Stomach (tissue), 19 donors: ENCODE data around the gene CUL7. TPM values are rescaled to one million over a fixed set of nuclear protein-coding genes. Genes with fewer than 3 reads are reported as not detected.
A peak's percentile ranks its signal among the peaks of the same experiment; 100 is the strongest.

Experiments used
- DNase-seq, 2 donors: peaks; one replicate each; pipeline versions ENCODE4 v3.0.0 to v3.0.0-alpha.2; 2013 to 2019
- H3K27ac ChIP-seq, 5 donors: fragments of 200-600 bp in 4 of 5; sonication (generic) in 4 of 5; one replicate each; pipeline ENCODE4 v1.5.1; 2013 to 2019; ENCODE audit warnings: mild to moderate bottlenecking in 1 of 5, moderate library complexity in 1 of 5
- H3K27me3 ChIP-seq, 3 donors: fragments of 200-600 bp; sonication (generic); one replicate each; pipeline ENCODE4 v1.5.1; 2017 to 2019; ENCODE audit warnings: mixed run types in 1 of 3
- H3K36me3 ChIP-seq, 4 donors: fragments of 200-600 bp; sonication (generic); 1 replicate in 3 of 4; 2 replicates in 1 of 4; pipeline ENCODE4 v1.5.1; 2016 to 2019
- H3K4me1 ChIP-seq, 4 donors: fragments of 200-600 bp; sonication (generic); one replicate each; pipeline ENCODE4 v1.5.1; 2016 to 2019
- H3K4me3 ChIP-seq, 4 donors: fragments of 200-600 bp; sonication (generic) in 3 of 4; one replicate each; pipeline ENCODE4 v1.5.1; 2016 to 2019; ENCODE audit warnings: mild to moderate bottlenecking in 1 of 4
- H3K9me3 ChIP-seq, 4 donors: fragments of 200-600 bp; sonication (generic); one replicate each; pipeline ENCODE4 v1.5.1; 2016 to 2019
- CTCF ChIP-seq, 7 experiments: fragments of 450-650 bp in 4 of 7; fragments of 200-600 bp in 3 of 7; sonication (generic) in 3 of 7; IDR thresholded peaks; one replicate each; pipeline ENCODE4 v1.5.1; 2016 to 2019; ENCODE audit warnings: antibody characterized with exemption in 7 of 7, control low read depth in 2 of 7, mild to moderate bottlenecking in 1 of 7
- EP300 ChIP-seq: sonication (generic); formaldehyde crosslinking; IDR thresholded peaks from one replicate; pipeline ENCODE4 v1.6.1; 2017; ENCODE audit warnings: antibody characterized with exemption
- POLR2A ChIP-seq, 4 donors: fragments of 450-650 bp; IDR thresholded peaks; one replicate each; pipeline ENCODE4 v1.6.1; 2016; ENCODE audit warnings: antibody characterized with exemption in 4 of 4, control low read depth in 2 of 4, mild to moderate bottlenecking in 1 of 4, moderate library complexity in 1 of 4
- POLR2AphosphoS5 ChIP-seq, 3 donors: sonication (generic); formaldehyde crosslinking; IDR thresholded peaks; one replicate each; pipeline ENCODE4 v1.6.1; 2016; ENCODE audit warnings: antibody characterized with exemption in 3 of 3
- WGBS, 5 donors: extraction: QIAGEN DNeasy Blood & Tissue Kit in 3 of 5; methylation state at CpG; one replicate each; pipeline versions ENCODE4 v1.1.5 to v1.1.7; 2013 to 2018; 5-methylcytosine and 5-hydroxymethylcytosine counted together
- intact Hi-C: fragments of 100-400 bp; cut with DNase I; formaldehyde crosslinking; loops from one replicate; pipeline ENCODE4 v1.15.1; 2023; ENCODE audit warnings: low total_unique reads
- long read RNA-seq, 10 donors: transcript quantifications; one replicate each; lab custom pipeline, GENCODE V29; 2026
- polyA plus RNA-seq, 3 donors: library from polyadenylated mRNA; stranded (reverse); fragments of 200-250 nt; gene quantifications; one replicate each; pipeline ENCODE4 v1.2.3, GENCODE V29; 2013
- total RNA-seq, 5 donors: library from RNA; depleted of rRNA; stranded (reverse); fragments of >200 nt; gene quantifications; one replicate each; pipeline versions ENCODE4 v1.1.0 to v1.2.3, GENCODE V29; 2014 to 2016
- donor health status: healthy with polysubstance abuse.
- donor health status: Bipolar disorder and iron deficiency.
- donor health status: healthy.

The CUL7 gene
- total RNA-seq (10 to 100 TPM in 4 of 5 donors, 1 to 10 TPM in 1; 9.9 to 26.1 (median 14.1) TPM), polyA plus RNA-seq (1 to 10 TPM; 4.4 to 5.9 (median 4.7) TPM)
- long read RNA-seq, donor 1, result 0 reads
- long read RNA-seq, donor 2, full-length matches to known transcripts, result 4 of 9 reads
- long read RNA-seq, donor 2, partial matches to known transcripts, result 5 of 9 reads
- long read RNA-seq, donor 2, other reads (novel, unspliced or antisense), result 0 of 9 reads
- long read RNA-seq, donor 3, result 0 reads
- long read RNA-seq, donor 4, result 0 reads
- long read RNA-seq, donor 5, full-length matches to known transcripts, result 4 of 37 reads
- long read RNA-seq, donor 5, partial matches to known transcripts, result 23 of 37 reads
- long read RNA-seq, donor 5, other reads (novel, unspliced or antisense), result 10 of 37 reads
- long read RNA-seq, donor 6, full-length matches to known transcripts, result 4 of 46 reads
- long read RNA-seq, donor 6, partial matches to known transcripts, result 42 of 46 reads
- long read RNA-seq, donor 6, other reads (novel, unspliced or antisense), result 0 of 46 reads
- long read RNA-seq, donor 7, full-length matches to known transcripts, result 1 of 1 reads
- long read RNA-seq, donor 7, partial matches to known transcripts, result 0 of 1 reads
- long read RNA-seq, donor 7, other reads (novel, unspliced or antisense), result 0 of 1 reads
- long read RNA-seq, donor 8, full-length matches to known transcripts, result 1 of 1 reads
- long read RNA-seq, donor 8, partial matches to known transcripts, result 0 of 1 reads
- long read RNA-seq, donor 8, other reads (novel, unspliced or antisense), result 0 of 1 reads
- long read RNA-seq, donor 9, result 0 reads
- long read RNA-seq, donor 10, full-length matches to known transcripts, result 1 of 1 reads
- long read RNA-seq, donor 10, partial matches to known transcripts, result 0 of 1 reads
- long read RNA-seq, donor 10, other reads (novel, unspliced or antisense), result 0 of 1 reads

- WGBS, 5 donors, result 0 to 2% (median 1%) methylated on average over 24 to 45 of the region's 45 CpGs
- peak within 1 kb of the TSS; percentile 90 to 96 (median 94) for H3K27ac ChIP-seq
- intact Hi-C loops, result no loop called here
- H3K27me3 ChIP-seq, result no peaks in the 10 kb centered on the region
- H3K9me3 ChIP-seq, result no peaks in the 10 kb centered on the region
- peaks cover 21 to 62% (median 56%) of the 10 kb centered on the region in 4 donors for H3K36me3 ChIP-seq
- DNase-seq, result peak; percentile 94 to 98
- H3K4me3 ChIP-seq, result peak within 1 kb of the TSS; percentile 59 to 72 (median 66)
- TF ChIP-seq POLR2AphosphoS5 (IDR thresholded peaks at IDR 0.05), result peak; percentile 79 to 97 (median 88)
- no peak for TF ChIP-seq POLR2A (IDR thresholded peaks at IDR 0.05)
- peaks cover 19 to 50% (median 42%) of the 10 kb centered on the region in 4 donors for H3K4me1 ChIP-seq
Observed at GRCh38 chr6:43053545-43054205, at the start of gene CUL7. TSS of gene CUL7 (minus strand) at chr6:43053851. CDS start at chr6:43052788, 1,063 bp downstream.

GRCh38 chr6:43101497-43101896 lies 47.8 kb upstream of the CUL7 start:
- Histone ChIP-seq H3K4me3 (no peak overlapping the region), H3K36me3 (no peaks in the 10 kb centered on the region), H3K27ac (no peak overlapping the region), H3K9me3 (no peaks in the 10 kb centered on the region), H3K27me3 (no peaks in the 10 kb centered on the region), H3K4me1 (peaks cover 9 to 20% (median 16%) of the 10 kb centered on the region in 4 donors)
- TF ChIP-seq CTCF (IDR thresholded peaks at IDR 0.05), result no peak
- TF ChIP-seq POLR2A (IDR thresholded peaks at IDR 0.05), result no peak
- TF ChIP-seq EP300, result no peak
- no peak for TF ChIP-seq POLR2AphosphoS5 (IDR thresholded peaks at IDR 0.05)
- intact Hi-C loops, result no loop called here
- DNase-seq, result peak in 1 of 2 donors; percentile 61
- WGBS, 5 donors, result 70 to 75% (median 74%) methylated on average over 4 of the region's 4 CpGs

GRCh38 chr6:43097502-43097901 lies 43.9 kb upstream of the CUL7 start:
- 37 to 63% (median 51%) methylated on average over 4 of the region's 4 CpGs for WGBS, 5 donors
- Histone ChIP-seq H3K4me1 (peaks cover 20 to 48% (median 39%) of the 10 kb centered on the region in 4 donors), H3K36me3 (no peaks in the 10 kb centered on the region), H3K27ac (peak overlapping the region in 4 of 5 donors; percentile 58 to 78 (median 68)), H3K4me3 (no peak overlapping the region), H3K27me3 (no peaks in the 10 kb centered on the region), H3K9me3 (no peaks in the 10 kb centered on the region)
- intact Hi-C loops, result no loop called here
- TF ChIP-seq EP300, result no peak
- no peak for TF ChIP-seq CTCF (IDR thresholded peaks at IDR 0.05)
- no peak for TF ChIP-seq POLR2A (IDR thresholded peaks at IDR 0.05)
- no peak for TF ChIP-seq POLR2AphosphoS5 (IDR thresholded peaks at IDR 0.05)
- DNase-seq, result no peak

GRCh38 chr6:43097098-43097489 lies 43.4 kb upstream of the CUL7 start:
- H3K27me3 ChIP-seq, result no peaks in the 10 kb centered on the region
- H3K4me1 ChIP-seq, result peaks cover 20 to 48% (median 39%) of the 10 kb centered on the region in 4 donors
- H3K36me3 ChIP-seq, result no peaks in the 10 kb centered on the region
- peak overlapping the region; percentile 37 to 78 (median 67) for H3K27ac ChIP-seq
- no peak for DNase-seq
- no peak for TF ChIP-seq CTCF (IDR thresholded peaks at IDR 0.05)
- no peaks in the 10 kb centered on the region for H3K9me3 ChIP-seq
- no peak overlapping the region for H3K4me3 ChIP-seq
- intact Hi-C loops, result no loop called here
- 20 to 42% (median 24%) methylated on average over 5 of the region's 5 CpGs for WGBS, 5 donors
